ENCODE data around the gene BSG.

DNA sequence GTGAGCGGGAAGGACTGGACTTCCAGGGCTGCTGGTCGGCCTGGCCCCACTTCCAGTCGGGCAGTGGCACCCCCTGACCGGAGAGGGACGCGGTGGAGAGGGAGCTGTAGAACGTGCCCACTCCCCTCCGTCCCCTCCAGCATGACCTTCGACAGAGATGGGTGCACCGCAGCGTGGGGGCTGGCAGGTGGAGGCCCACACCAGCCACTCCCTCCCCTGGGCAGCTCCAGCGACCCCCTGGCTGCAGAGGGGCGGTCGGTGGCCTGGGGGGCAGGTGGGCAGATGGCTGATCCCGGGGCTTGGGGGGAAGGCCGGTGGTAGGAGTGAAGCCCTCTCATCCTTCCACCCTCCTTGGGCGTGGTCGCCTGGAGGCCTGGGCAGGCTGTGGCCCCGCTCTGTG lies 19.7 kb downstream of the BSG start:
- TF ChIP-seq GATA2 (IDR thresholded peaks at IDR 0.05; ENCODE audit: low read depth, low read length), result no peak
- TF ChIP-seq GATA3 (IDR thresholded peaks at IDR 0.05; ENCODE audit: low read depth, low read length), result no peak

Data from SH-SY5Y (cell line).